NT2/D1 (cell line): Measurements from ENCODE around the gene TPM1.

Experiments
- DNase-seq: peaks from one replicate; pipeline ENCODE4 v3.0.0-alpha.2; 2011; ENCODE audit warnings: low read depth, low spot score
- H3K27me3 ChIP-seq: 2 replicates; pipeline ENCODE4 v1.6.0; 2011; ENCODE audit warnings: mild to moderate bottlenecking; ENCODE audit not compliant: insufficient read length, insufficient read depth
- H3K36me3 ChIP-seq: 2 replicates; pipeline ENCODE4 v1.6.1; 2011; ENCODE audit warnings: mild to moderate bottlenecking, low read length, mixed read lengths; ENCODE audit not compliant: insufficient read depth, insufficient read length
- H3K4me1 ChIP-seq: 2 replicates; pipeline ENCODE4 v1.5.1; 2011; ENCODE audit not compliant: insufficient read depth, insufficient read length
- H3K4me3 ChIP-seq: 2 replicates; pipeline ENCODE4 v1.5.1; 2011; ENCODE audit warnings: low read depth; ENCODE audit not compliant: insufficient read length
- H3K9ac ChIP-seq: 2 replicates; pipeline ENCODE4 v1.6.0; 2011; ENCODE audit warnings: low read depth; ENCODE audit not compliant: insufficient read length
- H3K9me3 ChIP-seq: 2 replicates; pipeline ENCODE4 v1.5.1; 2011; ENCODE audit warnings: mild to moderate bottlenecking, low read length; ENCODE audit not compliant: insufficient read depth
- SUZ12 ChIP-seq: IDR thresholded peaks from 2 replicates; pipeline ENCODE4 v1.6.1; 2011; ENCODE audit not compliant: insufficient read length, insufficient read depth; ENCODE audit errors: extremely low read depth
- YY1 ChIP-seq: IDR thresholded peaks from 2 replicates; pipeline ENCODE4 v1.6.1; 2011; ENCODE audit not compliant: insufficient read length, insufficient read depth
- ZNF274 ChIP-seq: IDR thresholded peaks from 2 replicates; pipeline ENCODE4 v1.6.1; 2011; ENCODE audit warnings: mild to moderate bottlenecking, low read depth, low read length

The TPM1 gene

GRCh38 chr15:63052077-63052841, 9.7 kb downstream of the TPM1 start:
- Histone ChIP-seq H3K4me3 (no peak overlapping the region), H3K27me3 (no peaks in the 10 kb centered on the region), H3K9me3 (no peaks in the 10 kb centered on the region), H3K9ac (no peak overlapping the region), H3K4me1 (peaks cover 7% of the 10 kb centered on the region), H3K36me3 (peaks cover 85% of the 10 kb centered on the region)
- no peak for TF ChIP-seq ZNF274
- no peak for TF ChIP-seq YY1
- no peak for TF ChIP-seq SUZ12
- no peak for DNase-seq

GRCh38 chr15:63052961-63053698, 10.6 kb downstream of the TPM1 start:
- TF ChIP-seq SUZ12 (no peak), ZNF274 (no peak), YY1 (no peak)
- DNase-seq = no peak
- Histone ChIP-seq H3K4me3 (no peak overlapping the region), H3K9me3 (no peaks in the 10 kb centered on the region), H3K4me1 (peaks cover 7% of the 10 kb centered on the region), H3K9ac (no peak overlapping the region), H3K27me3 (no peaks in the 10 kb centered on the region), H3K36me3 (peaks cover 93% of the 10 kb centered on the region)

GRCh38 chr15:63054281-63054683, 11.7 kb downstream of the TPM1 start:
- no peak overlapping the region for H3K9ac ChIP-seq
- no peak overlapping the region for H3K4me3 ChIP-seq
- H3K27me3 ChIP-seq = no peaks in the 10 kb centered on the region
- no peak for TF ChIP-seq YY1
- TF ChIP-seq ZNF274 = no peak
- no peak for TF ChIP-seq SUZ12
- no peaks in the 10 kb centered on the region for H3K9me3 ChIP-seq
- peaks cover 95% of the 10 kb centered on the region for H3K36me3 ChIP-seq
- no peak for DNase-seq
- H3K4me1 ChIP-seq = peaks cover 4% of the 10 kb centered on the region

DNA sequence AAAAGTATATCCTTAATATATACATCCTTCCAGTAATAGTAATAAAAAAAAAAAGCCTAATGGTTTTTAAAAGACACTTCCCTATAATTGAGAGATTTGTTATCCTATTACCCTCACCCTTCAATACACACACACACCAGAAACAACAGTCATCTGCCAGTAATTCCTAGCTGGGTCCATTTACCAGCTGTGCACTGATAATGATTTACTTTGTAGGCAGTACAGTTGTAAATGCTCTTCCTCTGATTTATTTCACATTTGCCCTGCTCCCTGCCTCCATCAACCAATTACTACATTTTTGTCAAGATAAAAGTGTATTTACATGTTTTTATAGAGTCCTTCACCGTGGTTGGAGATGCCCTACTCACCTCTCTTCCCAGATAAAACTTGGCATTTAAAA, 12.4 kb downstream of the TPM1 start:
- Histone ChIP-seq H3K27me3 (no peaks in the 10 kb centered on the region), H3K9me3 (no peaks in the 10 kb centered on the region), H3K36me3 (peaks cover 95% of the 10 kb centered on the region), H3K9ac (no peak overlapping the region), H3K4me1 (peaks cover 4% of the 10 kb centered on the region), H3K4me3 (no peak overlapping the region)
- TF ChIP-seq YY1 (no peak), SUZ12 (no peak), ZNF274 (no peak)
- DNase-seq = no peak

- H3K4me1 ChIP-seq = peaks cover 4% of the 10 kb centered on the region
- H3K36me3 ChIP-seq = peaks cover 95% of the 10 kb centered on the region
- DNase-seq = no peak
- no peak for TF ChIP-seq YY1
- no peak for TF ChIP-seq SUZ12
- TF ChIP-seq ZNF274 = no peak
- H3K9me3 ChIP-seq = no peaks in the 10 kb centered on the region
- no peak overlapping the region for H3K4me3 ChIP-seq
- no peak overlapping the region for H3K9ac ChIP-seq
- H3K27me3 ChIP-seq = no peaks in the 10 kb centered on the region
Measured at GRCh38 chr15:63056829-63057228, 14.3 kb downstream of the TPM1 start.

GRCh38 chr15:63057468-63058345, 15.2 kb downstream of the TPM1 start:
- H3K27me3 ChIP-seq = no peaks in the 10 kb centered on the region
- no peak for TF ChIP-seq SUZ12
- no peak overlapping the region for H3K9ac ChIP-seq
- H3K36me3 ChIP-seq = peaks cover 96% of the 10 kb centered on the region
- H3K9me3 ChIP-seq = no peaks in the 10 kb centered on the region
- H3K4me3 ChIP-seq = no peak overlapping the region
- peaks cover 4% of the 10 kb centered on the region for H3K4me1 ChIP-seq
- DNase-seq = no peak

- H3K36me3 ChIP-seq = peaks cover 99% of the 10 kb centered on the region
- TF ChIP-seq SUZ12 (no peak), ZNF274 (no peak), YY1 (no peak)
- no peaks in the 10 kb centered on the region for H3K27me3 ChIP-seq
- peaks cover 2% of the 10 kb centered on the region for H3K4me1 ChIP-seq
- no peak overlapping the region for H3K9ac ChIP-seq
- no peaks in the 10 kb centered on the region for H3K9me3 ChIP-seq
- no peak overlapping the region for H3K4me3 ChIP-seq
- DNase-seq = no peak
Measured at GRCh38 chr15:63059075-63059474, 16.5 kb downstream of the TPM1 start.
